Measurements from ENCODE around the gene TPPP. TPM values are rescaled to one million over a fixed set of nuclear protein-coding genes. Genes with fewer than 3 reads are reported as not detected.

The TPPP gene
- total RNA-seq, 1 donor from 2014 or later: 21.6 TPM

- Histone ChIP-seq H3K36me3 (no peaks in the 10 kb centered on the region), H3K9me3 (replicated peaks) (no peaks in the 10 kb centered on the region), H3K4me3 (no peak overlapping the region), H3K27me3 (ENCODE audit: low read depth) (no peaks in the 10 kb centered on the region), H3K4me1 (no peaks in the 10 kb centered on the region), H3K27ac (replicated peaks) (no peak overlapping the region)
- no peak for TF ChIP-seq CTCF (IDR thresholded peaks at IDR 0.05; ENCODE audit: borderline replicate concordance)
- intact Hi-C loops (cut with micrococcal nuclease): no loop called here
- no peak for DNase-seq
These were observed 46.6 kb downstream of the TPPP start for GRCh38 chr5:646396-647201.

- Histone ChIP-seq H3K4me3 (no peak overlapping the region), H3K36me3 (peaks cover 6% of the 10 kb centered on the region)
- no peak for DNase-seq
These were observed 47.7 kb downstream of the TPPP start for GRCh38 chr5:645421-645820.

GRCh38 chr5:644971-645370, 48.2 kb downstream of the TPPP start:
- peaks cover 9% of the 10 kb centered on the region for H3K36me3 ChIP-seq
- no peaks in the 10 kb centered on the region for H3K27me3 ChIP-seq (ENCODE audit: low read depth)
- H3K4me1 ChIP-seq: no peaks in the 10 kb centered on the region
- no peak overlapping the region for H3K27ac ChIP-seq (replicated peaks)
- intact Hi-C loops (cut with micrococcal nuclease): no loop called here
- DNase-seq: no peak
- no peaks in the 10 kb centered on the region for H3K9me3 ChIP-seq (replicated peaks)
- no peak for TF ChIP-seq CTCF (IDR thresholded peaks at IDR 0.05; ENCODE audit: borderline replicate concordance)
- H3K4me3 ChIP-seq: no peak overlapping the region

More at GRCh38 chr5:645421-645820, 47.7 kb downstream of the TPPP start:
- H3K9me3 ChIP-seq (replicated peaks): no peaks in the 10 kb centered on the region
- H3K27ac ChIP-seq (replicated peaks): no peak overlapping the region
- no peaks in the 10 kb centered on the region for H3K27me3 ChIP-seq (ENCODE audit: low read depth)
- intact Hi-C loops (cut with micrococcal nuclease): no loop called here
- no peak for TF ChIP-seq CTCF (IDR thresholded peaks at IDR 0.05; ENCODE audit: borderline replicate concordance)
- no peaks in the 10 kb centered on the region for H3K4me1 ChIP-seq

GRCh38 chr5:644509-644908, 48.6 kb downstream of the TPPP start:
- intact Hi-C loops (cut with micrococcal nuclease): no loop called here
- no peak for DNase-seq
- Histone ChIP-seq H3K36me3 (peaks cover 9% of the 10 kb centered on the region), H3K27ac (replicated peaks) (no peak overlapping the region), H3K4me1 (no peaks in the 10 kb centered on the region), H3K27me3 (ENCODE audit: low read depth) (no peaks in the 10 kb centered on the region), H3K4me3 (no peak overlapping the region), H3K9me3 (replicated peaks) (no peaks in the 10 kb centered on the region)
- TF ChIP-seq CTCF (IDR thresholded peaks at IDR 0.05; ENCODE audit: borderline replicate concordance): no peak

- H3K9me3 ChIP-seq (replicated peaks): no peaks in the 10 kb centered on the region
These were observed 49.3 kb downstream of the TPPP start for GRCh38 chr5:643811-644271.

More at GRCh38 chr5:643811-644271, 49.3 kb downstream of the TPPP start:
- Histone ChIP-seq H3K4me3 (no peak overlapping the region), H3K36me3 (peaks cover 12% of the 10 kb centered on the region), H3K4me1 (no peaks in the 10 kb centered on the region), H3K27me3 (ENCODE audit: low read depth) (no peaks in the 10 kb centered on the region), H3K27ac (replicated peaks) (no peak overlapping the region)
- intact Hi-C loops (cut with micrococcal nuclease): no loop called here
- no peak for TF ChIP-seq CTCF (IDR thresholded peaks at IDR 0.05; ENCODE audit: borderline replicate concordance)
- DNase-seq: no peak

Measured in left ventricle myocardium inferior (tissue), 1 donor.